ENCODE measurements around the gene TMC1.

TMC1 gene

GRCh38 chr9:72753266-72753893 is 232.0 kb downstream of the TMC1 start:
- DNase-seq (ENCODE audit: low spot score) = no peak
- H3K27ac ChIP-seq = no peak overlapping the region
- no peak overlapping the region for H3K4me3 ChIP-seq
- TF ChIP-seq, protein P1, sequence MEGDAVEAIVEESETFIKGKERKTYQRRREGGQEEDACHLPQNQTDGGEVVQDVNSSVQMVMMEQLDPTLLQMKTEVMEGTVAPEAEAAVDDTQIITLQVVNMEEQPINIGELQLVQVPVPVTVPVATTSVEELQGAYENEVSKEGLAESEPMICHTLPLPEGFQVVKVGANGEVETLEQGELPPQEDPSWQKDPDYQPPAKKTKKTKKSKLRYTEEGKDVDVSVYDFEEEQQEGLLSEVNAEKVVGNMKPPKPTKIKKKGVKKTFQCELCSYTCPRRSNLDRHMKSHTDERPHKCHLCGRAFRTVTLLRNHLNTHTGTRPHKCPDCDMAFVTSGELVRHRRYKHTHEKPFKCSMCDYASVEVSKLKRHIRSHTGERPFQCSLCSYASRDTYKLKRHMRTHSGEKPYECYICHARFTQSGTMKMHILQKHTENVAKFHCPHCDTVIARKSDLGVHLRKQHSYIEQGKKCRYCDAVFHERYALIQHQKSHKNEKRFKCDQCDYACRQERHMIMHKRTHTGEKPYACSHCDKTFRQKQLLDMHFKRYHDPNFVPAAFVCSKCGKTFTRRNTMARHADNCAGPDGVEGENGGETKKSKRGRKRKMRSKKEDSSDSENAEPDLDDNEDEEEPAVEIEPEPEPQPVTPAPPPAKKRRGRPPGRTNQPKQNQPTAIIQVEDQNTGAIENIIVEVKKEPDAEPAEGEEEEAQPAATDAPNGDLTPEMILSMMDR (IDR thresholded peaks at IDR 0.05) = no peak

GRCh38 chr9:72755836-72756235 is 234.4 kb downstream of the TMC1 start:
- H3K4me3 ChIP-seq = no peak overlapping the region
- H3K27ac ChIP-seq = no peak overlapping the region
- TF ChIP-seq, protein P1 (IDR thresholded peaks at IDR 0.05) = no peak
- no peak for DNase-seq (ENCODE audit: low spot score)

GRCh38 chr9:72758944-72759343 is 237.5 kb downstream of the TMC1 start:
- Histone ChIP-seq H3K4me3 (no peak overlapping the region), H3K27ac (no peak overlapping the region)
- TF ChIP-seq, protein P1 (IDR thresholded peaks at IDR 0.05) = no peak
- no peak for DNase-seq (ENCODE audit: low spot score)

GRCh38 chr9:72763022-72763421 is 241.6 kb downstream of the TMC1 start:
- H3K27ac ChIP-seq = no peak overlapping the region
- DNase-seq (ENCODE audit: low spot score) = no peak
- TF ChIP-seq, protein P1 (IDR thresholded peaks at IDR 0.05) = no peak
- no peak overlapping the region for H3K4me3 ChIP-seq

- Histone ChIP-seq H3K27ac (no peak overlapping the region), H3K4me3 (no peak overlapping the region)
- TF ChIP-seq, protein P1 (IDR thresholded peaks at IDR 0.05) = no peak
- DNase-seq (ENCODE audit: low spot score) = no peak
These were observed 248.1 kb downstream of the TMC1 start for GRCh38 chr9:72769546-72769945.

DNA sequence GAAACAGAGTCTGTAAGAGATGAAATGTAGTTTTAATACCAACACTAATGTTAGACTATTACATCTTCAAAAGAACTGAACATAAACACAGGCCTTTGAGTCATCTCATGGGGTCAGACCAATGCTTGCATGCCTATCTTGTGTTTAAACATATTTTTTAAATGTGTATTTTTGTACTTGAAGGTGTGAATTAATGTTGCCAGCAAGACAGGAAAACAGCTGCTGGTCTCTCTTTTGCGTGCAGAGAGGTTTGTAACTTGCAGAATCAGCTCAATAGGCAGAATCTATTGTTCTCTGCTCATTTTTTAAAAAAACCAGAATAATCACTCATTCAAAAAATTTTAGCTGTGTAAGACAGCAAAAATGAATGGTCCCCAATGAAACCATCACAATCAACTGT is 251.3 kb downstream of the TMC1 start:
- TF ChIP-seq, protein P1 (IDR thresholded peaks at IDR 0.05) = no peak
- Histone ChIP-seq H3K27ac (no peak overlapping the region), H3K4me3 (no peak overlapping the region)
- no peak for DNase-seq (ENCODE audit: low spot score)

- H3K4me3 ChIP-seq = no peak overlapping the region
- no peak for DNase-seq (ENCODE audit: low spot score)
- TF ChIP-seq, protein P1 (IDR thresholded peaks at IDR 0.05) = no peak
- H3K27ac ChIP-seq = no peak overlapping the region
These were observed 252.2 kb downstream of the TMC1 start for GRCh38 chr9:72773570-72773969.
